Measurements from ENCODE around the gene NELFB.
"Not testable (repeated sequence)": the region's sequence is repeated elsewhere in the genome, so short reads cannot be mapped to it uniquely, and the experiment has no call there.

Gene NELFB

DNA sequence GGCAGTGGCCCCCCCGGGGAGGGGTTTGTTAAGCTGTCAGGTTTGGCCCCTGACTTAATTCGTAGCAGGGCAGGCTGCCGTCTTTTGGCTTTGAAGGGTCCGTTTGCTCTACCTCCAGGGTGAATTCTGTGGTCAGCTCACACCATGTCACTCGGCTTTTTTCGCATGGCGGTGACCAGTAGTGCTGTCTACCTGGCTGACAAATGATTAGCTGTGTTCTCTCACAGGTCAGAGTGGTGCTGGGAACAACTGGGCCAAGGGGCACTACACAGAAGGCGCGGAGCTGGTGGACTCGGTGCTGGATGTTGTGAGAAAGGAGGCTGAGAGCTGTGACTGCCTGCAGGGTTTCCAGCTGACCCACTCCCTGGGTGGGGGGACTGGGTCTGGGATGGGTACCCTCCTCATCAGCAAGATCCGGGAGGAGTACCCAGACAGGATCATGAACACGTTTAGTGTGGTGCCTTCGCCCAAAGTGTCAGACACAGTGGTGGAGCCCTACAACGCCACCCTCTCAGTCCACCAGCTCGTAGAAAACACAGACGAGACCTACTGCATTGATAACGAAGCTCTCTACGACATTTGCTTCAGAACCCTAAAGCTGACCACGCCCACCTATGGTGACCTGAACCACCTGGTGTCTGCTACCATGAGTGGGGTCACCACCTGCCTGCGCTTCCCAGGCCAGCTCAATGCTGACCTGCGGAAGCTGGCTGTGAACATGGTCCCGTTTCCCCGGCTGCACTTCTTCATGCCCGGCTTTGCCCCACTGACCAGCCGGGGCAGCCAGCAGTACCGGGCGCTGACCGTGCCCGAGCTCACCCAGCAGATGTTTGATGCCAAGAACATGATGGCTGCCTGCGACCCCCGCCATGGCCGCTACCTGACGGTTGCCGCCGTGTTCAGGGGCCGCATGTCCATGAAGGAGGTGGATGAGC lies 12.6 kb upstream of the NELFB start:
- no peak for DNase-seq (ENCODE audit: low read depth)
- TF ChIP-seq, protein P1, sequence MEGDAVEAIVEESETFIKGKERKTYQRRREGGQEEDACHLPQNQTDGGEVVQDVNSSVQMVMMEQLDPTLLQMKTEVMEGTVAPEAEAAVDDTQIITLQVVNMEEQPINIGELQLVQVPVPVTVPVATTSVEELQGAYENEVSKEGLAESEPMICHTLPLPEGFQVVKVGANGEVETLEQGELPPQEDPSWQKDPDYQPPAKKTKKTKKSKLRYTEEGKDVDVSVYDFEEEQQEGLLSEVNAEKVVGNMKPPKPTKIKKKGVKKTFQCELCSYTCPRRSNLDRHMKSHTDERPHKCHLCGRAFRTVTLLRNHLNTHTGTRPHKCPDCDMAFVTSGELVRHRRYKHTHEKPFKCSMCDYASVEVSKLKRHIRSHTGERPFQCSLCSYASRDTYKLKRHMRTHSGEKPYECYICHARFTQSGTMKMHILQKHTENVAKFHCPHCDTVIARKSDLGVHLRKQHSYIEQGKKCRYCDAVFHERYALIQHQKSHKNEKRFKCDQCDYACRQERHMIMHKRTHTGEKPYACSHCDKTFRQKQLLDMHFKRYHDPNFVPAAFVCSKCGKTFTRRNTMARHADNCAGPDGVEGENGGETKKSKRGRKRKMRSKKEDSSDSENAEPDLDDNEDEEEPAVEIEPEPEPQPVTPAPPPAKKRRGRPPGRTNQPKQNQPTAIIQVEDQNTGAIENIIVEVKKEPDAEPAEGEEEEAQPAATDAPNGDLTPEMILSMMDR (IDR thresholded peaks at IDR 0.05; ENCODE audit: control insufficient read depth, extremely low read depth, insufficient read depth) = no peak
- H3K4me3 ChIP-seq (ENCODE audit: low read depth, low read length) = peak overlapping the region; percentile 92

DNA sequence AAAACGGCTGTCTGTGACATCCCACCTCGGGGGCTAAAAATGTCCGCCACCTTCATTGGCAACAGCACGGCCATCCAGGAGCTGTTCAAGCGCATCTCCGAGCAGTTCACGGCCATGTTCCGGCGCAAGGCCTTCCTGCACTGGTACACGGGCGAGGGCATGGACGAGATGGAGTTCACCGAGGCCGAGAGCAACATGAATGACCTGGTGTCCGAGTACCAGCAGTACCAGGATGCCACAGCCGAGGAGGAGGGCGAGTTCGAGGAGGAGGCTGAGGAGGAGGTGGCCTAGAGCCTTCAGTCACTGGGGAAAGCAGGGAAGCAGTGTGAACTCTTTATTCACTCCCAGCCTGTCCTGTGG lies 11.9 kb upstream of the NELFB start:
- not testable (repeated sequence) for DNase-seq (ENCODE audit: low read depth); H3K4me3 ChIP-seq (ENCODE audit: low read depth, low read length)

DNA sequence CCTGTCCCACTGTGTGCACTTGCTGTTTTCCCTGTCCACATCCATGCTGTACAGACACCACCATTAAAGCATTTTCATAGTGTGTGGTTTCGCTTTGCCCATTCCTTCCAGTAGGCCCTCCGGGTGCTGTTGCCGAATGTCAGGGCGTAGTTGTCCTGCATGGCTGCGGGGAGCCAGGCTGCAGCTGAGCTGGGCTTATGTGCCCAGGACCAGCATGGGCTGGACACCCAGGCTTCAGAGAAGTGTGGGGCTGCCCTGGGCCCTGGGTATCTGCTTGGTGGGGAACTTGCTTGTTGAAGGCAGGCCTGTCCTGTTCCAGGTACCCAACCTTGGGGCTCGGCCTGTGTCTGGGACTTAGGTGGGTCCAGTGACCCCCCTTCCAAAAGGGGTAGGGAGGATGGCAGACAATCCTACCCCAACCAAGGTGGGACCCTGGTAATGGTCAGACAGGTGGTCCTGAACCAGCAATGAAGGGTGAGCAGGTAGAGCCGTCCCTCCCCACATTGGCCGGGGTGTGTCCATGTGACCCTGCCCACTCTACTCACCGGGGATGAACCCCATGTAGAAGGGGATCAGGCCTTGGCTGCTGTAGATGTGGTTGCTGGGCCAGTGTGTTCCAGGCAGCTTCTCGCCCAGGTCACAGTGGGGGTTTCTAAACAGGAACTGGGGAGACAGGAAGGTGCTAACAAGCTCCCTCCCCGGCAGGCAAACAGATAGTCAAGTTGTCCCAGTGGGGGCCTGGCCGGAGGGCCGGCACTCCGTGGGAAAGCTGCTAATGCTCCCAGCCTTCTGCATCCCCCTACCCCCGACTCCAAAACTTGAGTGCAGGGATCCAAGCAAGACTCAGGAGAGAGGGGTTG lies 11.3 kb upstream of the NELFB start:
- DNase-seq (ENCODE audit: low read depth) = no peak
- TF ChIP-seq, protein P1 (IDR thresholded peaks at IDR 0.05; ENCODE audit: control insufficient read depth, extremely low read depth, insufficient read depth) = no peak
- no peak overlapping the region for H3K4me3 ChIP-seq (ENCODE audit: low read depth, low read length)

DNA sequence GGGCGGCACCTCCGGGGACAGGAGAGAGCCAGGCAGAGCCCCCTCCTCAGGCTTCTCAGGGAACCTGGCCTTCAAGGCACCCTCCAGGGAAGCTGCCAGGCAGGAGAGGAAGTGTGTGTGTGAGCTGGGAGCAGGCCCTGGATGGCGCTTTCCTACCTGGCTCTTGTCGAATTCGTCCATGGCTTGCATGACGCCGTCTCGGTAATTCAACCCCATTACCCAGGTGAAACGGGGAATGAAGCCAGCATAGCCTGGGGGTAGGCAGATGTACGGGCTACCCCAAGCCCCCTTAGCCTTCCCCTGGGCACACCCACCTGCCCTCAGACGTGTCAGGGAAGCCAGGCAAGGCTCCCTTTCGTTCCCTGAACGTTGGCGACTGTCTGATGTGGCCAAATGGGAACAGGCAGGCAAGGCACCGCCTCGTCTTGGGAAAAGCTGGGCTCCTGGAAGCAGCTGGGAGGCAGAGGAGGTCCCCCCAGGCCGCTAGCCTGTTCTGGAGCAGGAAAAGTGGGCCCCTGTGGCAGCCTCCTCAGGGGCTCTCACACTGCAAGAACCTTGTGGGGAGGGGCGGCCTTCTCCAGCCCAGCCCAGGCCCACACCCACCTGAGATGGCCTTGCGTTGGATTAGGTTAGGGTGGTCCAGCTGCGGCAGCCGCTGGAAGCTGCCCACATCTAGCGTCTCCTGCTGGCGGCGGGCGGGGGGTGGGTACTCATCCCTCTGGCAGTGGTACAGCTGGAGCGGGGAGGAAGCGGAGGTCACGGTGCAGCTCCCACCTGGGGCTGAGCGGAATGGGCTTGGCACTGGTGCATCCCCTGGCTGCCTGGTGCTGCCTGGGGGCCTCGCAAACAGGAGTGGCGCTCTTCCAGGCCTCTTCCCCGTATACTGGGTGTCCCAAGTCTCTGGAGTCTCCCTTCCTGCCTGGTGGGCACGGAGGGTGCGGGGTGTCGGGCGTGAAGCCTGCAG lies 10.4 kb upstream of the NELFB start:
- H3K4me3 ChIP-seq (ENCODE audit: low read depth, low read length) = no peak overlapping the region
- TF ChIP-seq, protein P1 (IDR thresholded peaks at IDR 0.05; ENCODE audit: control insufficient read depth, extremely low read depth, insufficient read depth) = no peak
- DNase-seq (ENCODE audit: low read depth) = no peak

DNA sequence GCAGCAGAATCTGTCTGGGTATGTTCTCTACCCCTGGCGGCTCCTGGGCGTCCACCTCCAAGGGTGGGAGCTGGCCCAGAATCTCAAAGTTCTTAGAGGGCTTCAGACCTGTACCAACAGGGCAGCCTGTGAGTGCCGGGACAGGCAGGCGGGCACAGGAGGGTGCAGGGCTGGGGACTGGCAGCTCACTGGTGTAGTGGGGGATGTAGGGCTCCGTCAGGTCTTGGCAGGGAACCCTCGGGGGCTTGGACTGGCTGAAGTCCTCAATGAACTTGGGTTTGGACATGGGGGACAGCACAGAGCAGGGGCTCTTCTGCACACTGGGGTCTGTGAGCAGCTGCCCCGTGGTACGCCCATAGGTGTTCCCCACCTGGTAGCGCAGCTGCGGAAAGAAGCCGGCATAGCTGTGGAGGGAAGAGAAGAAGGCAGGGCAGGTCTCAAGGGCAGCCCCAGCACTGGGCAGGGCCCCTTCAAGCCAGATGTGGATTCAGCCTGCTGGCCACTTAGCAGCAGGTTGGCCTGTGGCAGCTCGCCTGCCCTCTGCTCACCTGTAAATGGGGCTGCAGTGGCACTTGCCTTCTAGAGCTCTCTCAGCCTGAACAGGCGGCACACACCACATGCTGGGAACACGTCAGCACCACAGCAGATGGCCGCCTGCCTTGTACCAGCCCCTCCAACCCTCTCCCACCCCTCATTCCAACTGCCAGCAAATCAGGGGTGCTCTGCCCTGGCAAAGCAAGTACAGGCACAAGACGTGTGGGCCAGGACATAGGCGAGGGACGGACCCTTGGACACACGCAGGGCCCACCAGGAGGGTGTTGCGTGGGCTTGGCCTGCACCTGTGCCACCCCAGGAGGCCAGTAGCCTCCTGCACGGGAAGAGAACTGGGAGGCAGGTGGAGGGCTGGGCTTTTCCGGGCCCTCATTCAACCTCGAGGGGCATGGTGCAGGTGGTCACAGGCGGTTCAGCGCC lies 9.4 kb upstream of the NELFB start:
- no peak for DNase-seq (ENCODE audit: low read depth)
- TF ChIP-seq, protein P1 (IDR thresholded peaks at IDR 0.05; ENCODE audit: control insufficient read depth, extremely low read depth, insufficient read depth) = no peak
- no peak overlapping the region for H3K4me3 ChIP-seq (ENCODE audit: low read depth, low read length)

DNA sequence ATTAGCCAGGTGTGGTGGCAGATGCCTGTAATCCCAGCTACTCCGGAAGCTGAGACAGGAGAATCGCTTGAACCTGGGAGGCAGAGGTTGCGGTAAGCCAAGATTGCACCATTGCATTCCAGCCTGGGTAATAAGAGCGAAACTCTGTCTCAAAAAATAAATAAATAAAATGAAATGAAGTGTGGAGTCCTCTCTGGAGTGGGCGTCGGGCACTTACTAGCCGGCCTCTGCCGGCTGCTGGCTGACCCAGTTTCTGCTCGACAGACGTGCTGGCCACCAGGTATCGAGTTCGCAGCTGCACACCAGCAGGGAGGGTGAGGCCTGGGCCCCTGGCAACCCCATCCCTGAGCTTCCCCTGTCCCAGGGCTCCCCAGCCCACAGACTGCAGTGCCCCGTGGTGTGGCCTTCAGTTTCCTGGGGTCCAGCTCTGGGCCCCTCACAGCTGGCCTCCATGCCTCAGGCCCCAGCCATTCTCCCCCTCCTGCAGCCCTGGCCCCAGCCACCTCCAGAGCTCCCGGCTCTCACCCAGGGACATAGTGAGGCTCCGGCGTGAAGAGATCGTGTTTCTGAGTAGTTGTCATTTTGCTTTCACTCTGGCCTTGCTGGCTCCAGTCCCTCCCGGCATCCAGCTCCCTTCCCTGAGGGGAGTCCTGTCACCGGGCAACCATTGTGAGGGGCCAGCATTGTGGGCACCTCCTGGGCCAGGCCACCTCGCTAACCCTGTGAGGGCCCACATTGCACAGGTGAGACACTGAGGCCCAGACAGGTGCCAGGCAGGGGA lies 7.8 kb upstream of the NELFB start:
- H3K4me3 ChIP-seq (ENCODE audit: low read depth, low read length) = no peak overlapping the region
- TF ChIP-seq, protein P1 (IDR thresholded peaks at IDR 0.05; ENCODE audit: control insufficient read depth, extremely low read depth, insufficient read depth) = no peak
- DNase-seq (ENCODE audit: low read depth) = no peak

All from LNCaP clone FGC (cell line).